SU-DHL-6 (cell line): ENCODE results near the gene OTUD1.

ENCODE experiments used
- CTCF ChIP-seq: fragments of 200-600 bp; sonication (generic); IDR thresholded peaks from one replicate; pipeline ENCODE4 v1.5.1; 2017; ENCODE audit warnings: antibody characterized with exemption, mild to moderate bottlenecking, low read length, moderate library complexity; ENCODE audit not compliant: insufficient read depth, poor library complexity, severe bottlenecking
- EZH2phosphoT487 ChIP-seq: fragments of 200-600 bp; sonication (generic), shearing (Covaris generic); conservative IDR thresholded peaks from 2 replicates; pipeline ENCODE4 v1.6.1; 2018; ENCODE audit warnings: mild to moderate bottlenecking, antibody characterized with exemption, low read length, moderate library complexity, mixed read lengths

DNA sequence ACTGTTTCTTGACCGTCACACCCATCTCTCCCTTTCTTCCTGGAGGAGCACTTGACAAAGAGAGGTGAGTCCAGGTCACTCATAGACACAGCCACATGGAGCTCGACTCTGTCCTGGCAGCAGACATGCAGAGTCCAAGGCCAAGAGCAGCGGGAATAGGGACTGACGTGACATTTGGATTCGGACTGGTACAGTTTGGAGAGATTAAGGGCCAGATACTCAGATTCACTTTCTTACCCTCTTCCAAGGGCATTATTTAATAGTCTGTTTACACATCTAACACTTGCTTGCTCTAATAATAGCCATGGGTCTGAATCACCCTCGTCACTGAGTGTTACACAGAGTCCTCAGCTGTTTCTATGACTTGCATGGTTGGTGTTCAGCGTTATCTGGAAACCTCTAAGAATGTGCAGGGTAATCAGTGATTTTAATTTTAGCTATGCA, 39.2 kb upstream of the OTUD1 start:
- TF ChIP-seq CTCF = no peak
- no peak for TF ChIP-seq EZH2phosphoT487
